Caco-2 (cell line): ENCODE data around the gene APOBEC3C. TPM values are rescaled to one million over a fixed set of nuclear protein-coding genes. Genes with fewer than 3 reads are reported as not detected.
"Not testable (repeated sequence)": the region's sequence is repeated elsewhere in the genome, so short reads cannot be mapped to it uniquely, and the experiment has no call there.

Experiments
- BruUV-seq: library from RNA; stranded (reverse); fragments of 400-500 nt; replicated peaks from 2 replicates; lab custom pipeline; 2021; lab: Mats Ljungman, UMichigan
- CTCF ChIA-PET: fragments of 300-600 bp; sonication (Branson Sonifier 250); formaldehyde crosslinking; loops from one replicate; lab custom pipeline; 2022; ENCODE audit warnings: antibody characterized with exemption; lab: Charles Lee
- POLR2A ChIA-PET: fragments of 300-600 bp; sonication (Branson Sonifier 250); formaldehyde crosslinking; loops from one replicate; lab custom pipeline; 2022; ENCODE audit warnings: antibody characterized with exemption; lab: Charles Lee
- DNase-seq, 2 experiments: peaks; one replicate each; pipeline versions ENCODE4 v3.0.0 to v3.0.0-alpha.2; 2020 to 2022
- H3K27me3 ChIP-seq: replicated peaks from 2 replicates; pipeline ENCODE4 v1.6.0; 2011; ENCODE audit warnings: low read length; ENCODE audit not compliant: control insufficient read depth, insufficient read depth
- H3K36me3 ChIP-seq: 2 replicates; pipeline ENCODE4 v1.5.1; 2011; ENCODE audit warnings: low read length; ENCODE audit not compliant: control insufficient read depth, insufficient read depth
- H3K4me1 ChIP-seq: fragments of 250-450 bp; sonication (Bioruptor Pico); 2 replicates; pipeline ENCODE4 v1.5.1; 2020; ENCODE audit warnings: mild to moderate bottlenecking
- H3K4me3 ChIP-seq: 2 replicates; pipeline ENCODE4 v1.5.1; 2011; ENCODE audit warnings: low read depth, mild to moderate bottlenecking, control low read depth, low read length
- H3K9me3 ChIP-seq: fragments of 250-450 bp; sonication (Bioruptor Pico); 2 replicates; pipeline ENCODE4 v1.5.1; 2020; ENCODE audit warnings: mild to moderate bottlenecking, moderate library complexity
- H3K27ac Mint-ChIP-seq: one replicate; pipeline ENCODE4 v1.8.0; 2022; ENCODE audit warnings: mixed read lengths; ENCODE audit not compliant: unreplicated experiment
- H3K27me3 Mint-ChIP-seq: one replicate; pipeline ENCODE4 v1.8.0; 2022; ENCODE audit warnings: mixed read lengths; ENCODE audit not compliant: insufficient read depth, unreplicated experiment
- H3K36me3 Mint-ChIP-seq: one replicate; pipeline ENCODE4 v1.8.0; 2022; ENCODE audit warnings: mild to moderate bottlenecking, mixed read lengths; ENCODE audit not compliant: insufficient read depth, unreplicated experiment
- H3K4me1 Mint-ChIP-seq: one replicate; pipeline ENCODE4 v1.8.0; 2022; ENCODE audit warnings: low read depth, mixed read lengths; ENCODE audit not compliant: unreplicated experiment
- H3K4me3 Mint-ChIP-seq: one replicate; pipeline ENCODE4 v1.8.0; 2022; ENCODE audit warnings: mild to moderate bottlenecking, moderate library complexity, mixed read lengths; ENCODE audit not compliant: unreplicated experiment
- H3K9me3 Mint-ChIP-seq: one replicate; pipeline ENCODE4 v1.8.0; 2022; ENCODE audit warnings: mixed read lengths; ENCODE audit not compliant: unreplicated experiment
- intact Hi-C: fragments of 100-400 bp; cut with micrococcal nuclease; formaldehyde crosslinking; loops from one replicate; pipeline ENCODE4 v1.10.0; 2022; ENCODE audit not compliant: unreplicated experiment
- total RNA-seq: library from RNA; stranded (reverse); gene quantifications from 2 replicates; pipeline ENCODE4 v1.2.3, GENCODE V29; 2022
- TF ChIP-seq, protein P1 (sequence below), 2 experiments: fragments of 200-600 bp in 1 of 2; IDR thresholded peaks; 1 replicate in 1 of 2; 2 replicates in 1 of 2; pipeline versions ENCODE4 v1.5.1 to v1.8.0; 2011 to 2022; ENCODE audit warnings: antibody characterized with exemption in 1 of 2, control low read depth in 1 of 2, inconsistent platforms in 1 of 2, low read depth in 1 of 2, low read length in 1 of 2, mild to moderate bottlenecking in 1 of 2, moderate library complexity in 1 of 2; ENCODE audit not compliant: insufficient read depth in 1 of 2, severe bottlenecking in 1 of 2, unreplicated experiment in 1 of 2

APOBEC3C gene
- total RNA-seq, 1 experiment from 2014 or later: 25.1 TPM

DNA sequence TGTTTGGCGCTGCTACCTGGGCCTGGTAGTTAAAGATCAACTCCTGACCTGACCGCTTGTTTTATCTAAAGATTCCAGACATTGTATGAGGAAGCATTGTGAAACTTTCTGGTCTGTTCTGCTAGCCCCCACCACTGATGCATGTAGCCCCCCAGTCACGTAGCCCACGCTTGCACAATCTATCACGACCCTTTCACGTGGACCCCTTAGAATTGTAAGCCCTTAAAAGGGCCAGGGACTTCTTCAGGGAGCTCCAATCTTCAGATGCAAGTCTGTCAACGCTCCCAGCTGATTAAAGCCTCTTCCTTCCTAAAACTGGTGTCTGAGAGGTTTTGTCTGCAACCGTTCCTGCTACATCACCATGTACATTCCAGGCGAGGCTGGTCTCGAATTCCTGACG, 41.6 kb downstream of the APOBEC3C start:
- DNase-seq: no peak
- Mint-ChIP-seq H3K36me3 (no peaks in the 10 kb centered on the region), H3K4me3 (no peak overlapping the region), H3K27me3 (no peaks in the 10 kb centered on the region), H3K27ac (no peak overlapping the region), H3K4me1 (no peaks in the 10 kb centered on the region), H3K9me3 (no peaks in the 10 kb centered on the region)
- peaks cover 6% of the 10 kb centered on the region; the same call in 1 of the 2 replicates for H3K4me1 ChIP-seq
- ChIA-PET POLR2A (no interaction called here), CTCF (no interaction called here)
- no TSS peak for BruUV-seq
- intact Hi-C loops: no loop called here
- no peaks in the 10 kb centered on the region for H3K36me3 ChIP-seq
- no peaks in the 10 kb centered on the region for H3K27me3 ChIP-seq
- H3K4me3 ChIP-seq: no peak overlapping the region
- TF ChIP-seq, protein P1, sequence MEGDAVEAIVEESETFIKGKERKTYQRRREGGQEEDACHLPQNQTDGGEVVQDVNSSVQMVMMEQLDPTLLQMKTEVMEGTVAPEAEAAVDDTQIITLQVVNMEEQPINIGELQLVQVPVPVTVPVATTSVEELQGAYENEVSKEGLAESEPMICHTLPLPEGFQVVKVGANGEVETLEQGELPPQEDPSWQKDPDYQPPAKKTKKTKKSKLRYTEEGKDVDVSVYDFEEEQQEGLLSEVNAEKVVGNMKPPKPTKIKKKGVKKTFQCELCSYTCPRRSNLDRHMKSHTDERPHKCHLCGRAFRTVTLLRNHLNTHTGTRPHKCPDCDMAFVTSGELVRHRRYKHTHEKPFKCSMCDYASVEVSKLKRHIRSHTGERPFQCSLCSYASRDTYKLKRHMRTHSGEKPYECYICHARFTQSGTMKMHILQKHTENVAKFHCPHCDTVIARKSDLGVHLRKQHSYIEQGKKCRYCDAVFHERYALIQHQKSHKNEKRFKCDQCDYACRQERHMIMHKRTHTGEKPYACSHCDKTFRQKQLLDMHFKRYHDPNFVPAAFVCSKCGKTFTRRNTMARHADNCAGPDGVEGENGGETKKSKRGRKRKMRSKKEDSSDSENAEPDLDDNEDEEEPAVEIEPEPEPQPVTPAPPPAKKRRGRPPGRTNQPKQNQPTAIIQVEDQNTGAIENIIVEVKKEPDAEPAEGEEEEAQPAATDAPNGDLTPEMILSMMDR (IDR thresholded peaks at IDR 0.05; ENCODE audit: insufficient read depth in 1 of 2, low read depth in 1 of 2, low read length in 1 of 2, severe bottlenecking in 1 of 2, unreplicated experiment in 1 of 2): no peak
- H3K9me3 ChIP-seq: no peaks in the 10 kb centered on the region; the same call in 1 of the 2 replicates

DNA sequence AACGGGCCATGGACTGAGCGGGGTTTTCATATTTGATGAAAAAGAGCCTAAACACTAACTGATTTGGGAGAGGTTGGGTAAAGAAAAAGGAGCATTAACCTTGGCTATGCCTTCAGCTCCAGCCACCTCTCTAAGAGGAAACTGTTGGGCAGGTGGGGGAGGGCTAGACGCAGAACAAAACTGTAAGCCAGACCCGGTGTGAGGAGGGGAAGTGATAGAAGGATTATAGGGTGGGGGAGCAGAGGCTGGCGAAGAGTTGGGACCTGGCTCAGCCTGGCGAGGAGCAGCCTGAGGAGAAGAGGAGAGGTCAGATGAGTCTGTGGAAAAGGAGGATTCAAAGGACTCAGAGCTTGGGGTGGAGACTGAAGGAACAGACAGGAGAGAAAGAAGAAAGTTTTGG, 47.2 kb downstream of the APOBEC3C start:
- H3K4me1 Mint-ChIP-seq, H3K36me3 Mint-ChIP-seq, POLR2A ChIA-PET, H3K27ac Mint-ChIP-seq, H3K27me3 Mint-ChIP-seq, intact Hi-C loops, BruUV-seq, H3K4me3 Mint-ChIP-seq, H3K9me3 ChIP-seq, H3K4me3 ChIP-seq, H3K4me1 ChIP-seq, H3K36me3 ChIP-seq, H3K9me3 Mint-ChIP-seq, H3K27me3 ChIP-seq, DNase-seq: not testable (repeated sequence)
- CTCF ChIA-PET: interaction anchor here (0.6 kb wide), 1 partner anchor 91 kb away, joined by 4 read pairs; no protein-coding TSS in a partner anchor

DNA sequence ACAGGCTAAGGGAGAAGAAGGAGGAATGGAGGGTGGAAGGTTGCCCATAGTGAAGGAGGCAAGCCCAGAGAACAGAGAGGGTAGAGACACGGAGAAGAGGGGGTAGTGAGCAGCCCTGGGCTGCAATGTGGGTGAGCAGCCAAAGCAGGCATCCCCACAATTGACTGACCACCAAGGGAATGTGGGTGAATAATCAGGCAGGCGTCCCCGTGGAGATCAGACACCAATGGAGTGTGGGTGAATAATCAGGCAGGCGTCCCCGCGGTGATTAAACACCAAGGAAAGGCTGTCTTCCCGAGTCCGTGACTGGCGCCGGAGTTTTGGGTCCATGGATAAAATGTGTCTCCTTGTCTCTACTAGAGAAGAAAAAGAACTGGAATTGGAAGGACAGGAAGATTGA, 47.9 kb downstream of the APOBEC3C start:
- CTCF ChIA-PET, intact Hi-C loops, BruUV-seq: not testable (repeated sequence)

DNA sequence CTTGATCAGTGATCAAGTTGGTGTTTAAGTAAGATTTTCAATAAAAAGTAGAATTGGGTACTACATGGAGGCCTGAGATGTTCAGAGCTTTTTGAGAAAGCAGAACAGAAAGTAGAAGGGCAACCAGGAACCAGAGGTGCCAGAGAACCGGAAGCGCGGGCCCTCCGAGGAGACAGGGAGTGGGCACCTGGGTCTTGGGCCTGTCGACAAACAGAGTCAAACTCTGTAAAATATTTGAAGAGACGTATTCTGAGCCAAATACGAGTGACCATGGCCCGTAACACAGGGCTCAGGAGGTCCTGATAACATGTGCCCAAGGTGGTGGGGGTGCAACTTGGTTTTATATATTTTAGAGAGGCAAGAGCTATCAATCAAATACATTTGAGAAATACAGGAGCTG, 49.8 kb downstream of the APOBEC3C start:
- H3K4me3 Mint-ChIP-seq, H3K9me3 Mint-ChIP-seq, H3K27me3 ChIP-seq, H3K27me3 Mint-ChIP-seq, H3K27ac Mint-ChIP-seq, H3K4me1 ChIP-seq, H3K36me3 Mint-ChIP-seq, DNase-seq, BruUV-seq, POLR2A ChIA-PET, H3K4me1 Mint-ChIP-seq, H3K36me3 ChIP-seq, intact Hi-C loops, H3K9me3 ChIP-seq, H3K4me3 ChIP-seq: not testable (repeated sequence)
- CTCF ChIA-PET: interaction anchor here (0.6 kb wide), 1 partner anchor 11 kb away, joined by 3 read pairs; no protein-coding TSS in a partner anchor

More for the DNA sequence above, 47.9 kb downstream of the APOBEC3C start:
- H3K4me3 Mint-ChIP-seq, H3K4me1 ChIP-seq, H3K9me3 ChIP-seq, H3K4me3 ChIP-seq, H3K27me3 Mint-ChIP-seq, H3K36me3 Mint-ChIP-seq, H3K27ac Mint-ChIP-seq, H3K36me3 ChIP-seq, H3K4me1 Mint-ChIP-seq, H3K9me3 Mint-ChIP-seq, POLR2A ChIA-PET, DNase-seq, H3K27me3 ChIP-seq: not testable (repeated sequence)

DNA sequence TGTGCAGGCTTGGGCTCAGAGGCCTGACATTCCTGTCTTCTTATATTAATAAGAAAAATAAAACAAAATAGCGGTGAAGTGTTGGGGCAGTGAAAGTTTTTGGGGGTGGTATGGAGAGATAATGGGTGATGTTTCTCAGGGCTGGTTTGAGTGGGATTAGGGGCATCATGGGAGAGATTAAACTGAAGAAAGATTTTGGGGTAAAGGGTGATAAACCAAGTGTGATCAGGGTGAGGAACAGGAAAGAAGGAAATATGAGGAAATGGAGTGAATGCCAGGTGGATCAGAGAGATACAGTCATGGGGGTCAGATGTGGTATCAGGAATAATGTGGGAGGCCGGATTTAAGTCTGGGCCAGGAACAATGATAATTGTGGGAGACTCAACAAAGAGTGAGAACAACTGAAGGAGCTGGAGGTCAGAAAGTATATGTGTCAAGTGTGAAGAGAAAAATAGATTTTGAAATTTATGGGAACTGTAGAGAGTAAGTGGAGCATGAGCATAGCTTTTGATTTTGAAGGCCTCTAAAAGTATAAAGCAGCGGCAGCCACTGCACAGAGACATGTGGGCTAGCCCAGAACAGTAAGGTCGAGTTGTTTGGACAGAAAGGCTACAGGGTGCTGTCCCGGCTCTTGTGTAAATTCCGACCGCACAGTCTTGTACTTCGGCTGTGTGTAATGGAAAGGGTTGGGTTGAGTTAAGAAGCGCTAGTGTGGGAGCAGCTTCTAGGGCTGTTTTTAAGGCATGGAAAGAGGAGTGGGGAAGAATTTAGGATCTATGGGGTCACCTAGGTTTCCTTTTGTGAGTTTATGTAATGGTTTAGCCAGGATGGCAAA, 52.6 kb downstream of the APOBEC3C start:
- H3K4me1 ChIP-seq, POLR2A ChIA-PET, intact Hi-C loops, H3K9me3 Mint-ChIP-seq, H3K9me3 ChIP-seq, H3K36me3 ChIP-seq, H3K27ac Mint-ChIP-seq, H3K4me3 Mint-ChIP-seq, H3K36me3 Mint-ChIP-seq, DNase-seq, BruUV-seq, CTCF ChIA-PET, H3K27me3 Mint-ChIP-seq, H3K4me3 ChIP-seq, H3K27me3 ChIP-seq, H3K4me1 Mint-ChIP-seq: not testable (repeated sequence)
